ENCODE results near the gene TMC2.

DNA sequence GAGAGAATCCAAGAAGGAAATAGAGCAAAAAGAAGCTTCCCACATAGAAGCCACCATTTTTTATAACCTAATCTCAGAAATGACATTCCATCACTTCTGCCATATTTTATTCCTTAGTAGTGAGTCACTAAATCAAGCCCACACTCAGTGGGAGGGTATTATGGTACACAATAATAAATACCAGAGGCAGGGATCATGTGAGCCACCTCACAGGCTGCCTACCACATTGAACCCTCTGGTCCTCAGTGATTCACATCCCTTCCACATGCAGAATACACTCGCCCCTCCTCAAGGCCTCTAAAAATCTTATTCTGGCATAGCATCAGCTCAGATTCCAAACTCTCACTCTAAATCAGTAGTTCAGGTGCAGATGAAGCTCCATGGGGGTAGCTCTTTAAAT, 49.4 kb downstream of the TMC2 start:
- TF ChIP-seq CTCF (IDR thresholded peaks at IDR 0.05) (no peak), EZH2 (IDR thresholded peaks at IDR 0.05) (no peak), EZH2phosphoT487 (IDR thresholded peaks at IDR 0.05) (no peak)

Measured in neural progenitor cell (in vitro differentiated cells).